ENCODE measurements around the gene HIC2. TPM values are rescaled to one million over a fixed set of nuclear protein-coding genes. Genes with fewer than 3 reads are reported as not detected.
"Not testable (repeated sequence)": the region's sequence is repeated elsewhere in the genome, so short reads cannot be mapped to it uniquely, and the experiment has no call there.

HIC2 gene
- total RNA-seq, 4 donors from 2014 or later, result 0.26 to 8.4 (median 5.2) TPM

GRCh38 chr22:21472984-21473383, 55.8 kb downstream of the HIC2 start:
- H3K27me3 ChIP-seq; intact Hi-C loops (cut with DNase I; ENCODE audit: low total_unique reads); H3K9me3 ChIP-seq; DNase-seq; H3K4me3 ChIP-seq; H3K4me1 ChIP-seq; H3K27ac ChIP-seq; H3K36me3 ChIP-seq: not testable (repeated sequence)

DNA sequence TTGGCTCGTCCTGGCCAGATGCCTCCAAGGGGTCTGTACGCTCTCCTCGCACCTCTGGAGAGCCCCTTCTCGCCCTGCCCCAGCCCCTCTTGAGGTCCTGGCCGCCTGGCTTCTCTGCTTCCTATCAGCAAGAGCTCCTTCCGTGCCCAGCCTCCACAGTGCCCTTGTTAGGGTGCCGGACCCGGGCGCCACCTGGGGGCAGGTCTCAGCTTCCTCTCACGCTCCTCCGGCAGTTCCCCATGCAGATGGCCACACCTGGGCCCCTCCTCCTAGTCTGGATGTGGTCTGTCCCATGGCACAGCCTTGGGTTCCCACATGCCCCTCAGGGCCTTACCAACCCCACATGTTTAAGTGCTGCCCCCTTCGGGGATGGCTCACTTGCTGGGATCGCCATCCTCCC, 56.5 kb downstream of the HIC2 start:
- H3K27ac ChIP-seq; H3K9me3 ChIP-seq; H3K27me3 ChIP-seq; DNase-seq; H3K4me1 ChIP-seq; intact Hi-C loops (cut with DNase I; ENCODE audit: low total_unique reads); H3K36me3 ChIP-seq; H3K4me3 ChIP-seq: not testable (repeated sequence)

- intact Hi-C loops (cut with DNase I; ENCODE audit: low total_unique reads); H3K4me3 ChIP-seq; H3K27ac ChIP-seq; H3K36me3 ChIP-seq; H3K4me1 ChIP-seq; H3K9me3 ChIP-seq; DNase-seq; H3K27me3 ChIP-seq: not testable (repeated sequence)
These were observed 66.9 kb downstream of the HIC2 start for GRCh38 chr22:21484039-21484438.

GRCh38 chr22:21487723-21488122, 70.6 kb downstream of the HIC2 start:
- H3K9me3 ChIP-seq; H3K27ac ChIP-seq; H3K4me1 ChIP-seq; DNase-seq; H3K27me3 ChIP-seq; intact Hi-C loops (cut with DNase I; ENCODE audit: low total_unique reads); H3K4me3 ChIP-seq; H3K36me3 ChIP-seq: not testable (repeated sequence)

- DNase-seq; intact Hi-C loops (cut with DNase I; ENCODE audit: low total_unique reads); H3K36me3 ChIP-seq: not testable (repeated sequence)
These were observed 72.0 kb downstream of the HIC2 start for GRCh38 chr22:21489149-21489680.

DNA sequence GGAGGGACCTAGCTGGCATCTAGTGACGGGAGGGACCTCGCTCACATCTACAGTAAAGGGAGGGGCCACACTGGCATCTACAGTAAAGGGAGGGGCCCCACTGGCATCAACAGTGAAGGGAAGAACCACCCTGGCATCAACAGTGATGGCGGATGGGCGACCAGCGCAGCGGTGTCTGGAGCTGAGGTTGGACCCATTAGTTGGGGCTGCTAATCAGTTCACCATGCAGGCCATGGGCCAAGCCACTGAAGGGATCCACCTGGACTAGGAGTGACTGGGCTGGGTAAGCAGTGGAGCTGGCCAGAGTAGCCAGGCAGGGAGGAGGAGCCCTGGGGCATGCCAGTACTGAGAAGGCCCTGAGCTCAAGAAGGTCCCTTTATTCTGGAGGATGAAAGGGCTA, 73.4 kb downstream of the HIC2 start:
- intact Hi-C loops (cut with DNase I; ENCODE audit: low total_unique reads), result not testable (repeated sequence)

More at GRCh38 chr22:21489149-21489680, 72.0 kb downstream of the HIC2 start:
- H3K27ac ChIP-seq, H3K4me1 ChIP-seq, H3K9me3 ChIP-seq, H3K27me3 ChIP-seq, H3K4me3 ChIP-seq: not testable (repeated sequence)

DNA sequence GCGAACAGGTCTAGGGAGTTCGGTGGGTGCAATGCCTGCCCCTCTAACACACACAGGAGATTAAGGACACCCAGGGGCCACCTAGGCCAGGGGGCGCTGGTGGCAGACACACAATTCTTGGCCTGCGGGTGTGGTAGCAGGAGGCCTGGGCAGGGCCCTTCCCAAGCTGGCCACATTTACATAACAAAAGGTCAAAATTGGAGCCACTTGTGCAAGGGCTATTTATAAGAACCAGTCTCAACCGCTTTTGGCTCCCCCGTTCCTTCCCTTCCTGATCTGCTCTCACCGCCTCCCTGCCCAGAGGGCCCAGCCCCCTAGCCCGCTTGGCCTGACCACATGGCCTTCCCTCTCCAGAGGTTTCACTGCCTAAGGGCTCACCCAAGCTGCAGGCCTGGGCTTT, 75.1 kb downstream of the HIC2 start:
- DNase-seq; H3K4me3 ChIP-seq; H3K27ac ChIP-seq; H3K4me1 ChIP-seq; H3K9me3 ChIP-seq; intact Hi-C loops (cut with DNase I; ENCODE audit: low total_unique reads); H3K36me3 ChIP-seq; H3K27me3 ChIP-seq: not testable (repeated sequence)

More for the DNA sequence above, 73.4 kb downstream of the HIC2 start:
- H3K4me3 ChIP-seq, H3K27ac ChIP-seq, H3K9me3 ChIP-seq, DNase-seq, H3K36me3 ChIP-seq, H3K4me1 ChIP-seq, H3K27me3 ChIP-seq: not testable (repeated sequence)

DNA sequence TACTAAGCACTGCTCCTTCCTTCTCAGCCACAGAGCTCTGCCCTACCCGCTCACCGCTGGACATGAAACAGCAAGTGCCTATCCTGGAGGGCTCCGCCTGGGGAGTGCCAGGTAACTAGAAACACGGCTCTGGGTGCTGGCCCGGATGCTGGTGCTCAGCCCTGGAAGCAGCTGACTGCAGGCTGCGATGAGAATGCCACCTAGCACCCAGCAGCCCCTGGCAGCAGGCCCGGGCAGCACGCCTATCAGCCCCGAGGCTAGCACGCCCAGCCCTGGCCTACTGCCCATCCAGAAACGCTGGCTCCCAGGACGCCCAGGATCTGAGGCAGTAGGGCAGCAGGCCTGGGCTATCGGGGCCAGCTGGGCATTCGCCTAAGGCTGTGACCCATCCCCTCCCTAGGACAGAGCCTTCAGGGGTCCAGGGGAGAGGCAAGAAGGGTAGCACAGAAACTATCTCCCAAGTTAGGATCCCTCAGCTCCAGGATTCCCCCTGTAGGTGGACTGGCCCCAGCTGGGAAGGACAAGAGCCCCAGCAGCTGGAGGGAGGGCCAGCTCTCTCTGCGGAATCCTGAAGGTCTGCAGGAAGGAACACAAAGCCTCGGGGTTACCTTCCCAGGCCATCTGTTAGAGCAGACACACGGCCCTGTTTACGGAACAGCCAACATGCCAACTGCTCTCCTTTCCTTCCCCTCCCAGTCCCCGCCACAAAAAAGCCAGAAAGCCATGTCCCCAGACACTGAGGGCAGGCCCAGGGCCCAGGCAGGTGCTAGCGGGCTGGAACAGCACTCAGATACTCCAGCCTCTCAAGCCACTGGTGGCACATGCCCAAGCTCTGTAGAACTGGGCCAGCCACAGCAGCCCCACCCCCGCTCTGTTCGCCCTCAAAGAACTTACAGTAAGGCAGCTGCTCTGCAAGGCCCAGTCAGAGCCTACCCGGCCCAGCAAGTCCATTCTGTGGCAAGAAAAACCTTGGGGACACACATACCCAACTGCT, 76.9 kb downstream of the HIC2 start:
- H3K27ac ChIP-seq; H3K27me3 ChIP-seq; H3K4me1 ChIP-seq; intact Hi-C loops (cut with DNase I; ENCODE audit: low total_unique reads); DNase-seq; H3K36me3 ChIP-seq; H3K4me3 ChIP-seq; H3K9me3 ChIP-seq: not testable (repeated sequence)

- intact Hi-C loops (cut with DNase I; ENCODE audit: low total_unique reads); DNase-seq; H3K4me3 ChIP-seq: not testable (repeated sequence)
These were observed 80.8 kb downstream of the HIC2 start for GRCh38 chr22:21497984-21498383.

GRCh38 chr22:21498489-21498888, 81.3 kb downstream of the HIC2 start:
- H3K4me1 ChIP-seq; H3K27me3 ChIP-seq; intact Hi-C loops (cut with DNase I; ENCODE audit: low total_unique reads); H3K4me3 ChIP-seq; H3K27ac ChIP-seq; DNase-seq; H3K36me3 ChIP-seq; H3K9me3 ChIP-seq: not testable (repeated sequence)

More at GRCh38 chr22:21497984-21498383, 80.8 kb downstream of the HIC2 start:
- H3K36me3 ChIP-seq, H3K27me3 ChIP-seq, H3K4me1 ChIP-seq, H3K9me3 ChIP-seq, H3K27ac ChIP-seq: not testable (repeated sequence)

GRCh38 chr22:21499623-21500506, 82.7 kb downstream of the HIC2 start:
- H3K36me3 ChIP-seq, result not testable (repeated sequence)

More at GRCh38 chr22:21499623-21500506, 82.7 kb downstream of the HIC2 start:
- H3K9me3 ChIP-seq; H3K4me1 ChIP-seq; DNase-seq; H3K27me3 ChIP-seq; intact Hi-C loops (cut with DNase I; ENCODE audit: low total_unique reads); H3K4me3 ChIP-seq; H3K27ac ChIP-seq: not testable (repeated sequence)

Measured in uterus (tissue), 4 donors.